ENCODE measurements around the gene GRIN2A. TPM values are rescaled to one million over a fixed set of nuclear protein-coding genes. Genes with fewer than 3 reads are reported as not detected.

Gene GRIN2A
- polyA plus RNA-seq, 1 donor (not counting 4 experiments of a cell fraction or from before 2014, with no cell fraction given): 0.01 TPM

DNA sequence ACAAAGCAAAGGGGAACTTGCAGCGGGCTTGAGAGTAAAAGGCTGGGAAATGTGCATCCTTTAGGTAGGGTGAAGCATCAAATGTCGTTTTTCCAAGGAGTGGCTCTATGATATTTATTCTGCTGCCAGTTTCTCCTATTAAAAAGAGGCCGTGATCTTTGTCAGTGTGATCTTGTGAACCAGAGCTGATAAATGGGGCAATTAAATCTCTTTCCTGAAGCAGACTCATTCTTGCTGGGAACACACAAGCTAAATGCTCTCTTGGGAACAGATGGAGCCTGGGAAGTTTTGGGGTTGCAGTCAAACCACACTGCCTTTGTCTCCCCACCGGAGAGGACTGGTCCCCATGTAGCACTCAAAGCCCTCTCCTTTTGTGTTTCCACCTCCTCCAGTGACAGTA lies 408.9 kb downstream of the GRIN2A start:
- H3K9me3 ChIP-seq (ENCODE audit: control insufficient read depth, low read depth, low read length): no peaks in the 10 kb centered on the region
- no peaks in the 10 kb centered on the region for H3K36me3 ChIP-seq (ENCODE audit: control insufficient read depth in 2 of 2, extremely low read depth in 1 of 2, insufficient read depth in 2 of 2, low read length in 2 of 2)
- H3K79me2 ChIP-seq (ENCODE audit: control insufficient read depth, insufficient read depth, low read length): no peaks in the 10 kb centered on the region
- no peak overlapping the region for H3K27ac ChIP-seq (ENCODE audit: control insufficient read depth, insufficient read depth, low read length)
- dilution Hi-C loops (cut with MboI; ENCODE audit: extremely low pct_ligation_motif_present, low sequenced_read_pairs): no loop called here
- no peaks in the 10 kb centered on the region for H3K27me3 ChIP-seq (ENCODE audit: control insufficient read depth, extremely low read depth, insufficient read depth, low read length)
- no peak overlapping the region for H3K4me2 ChIP-seq (ENCODE audit: control insufficient read depth, extremely low read depth, insufficient read depth, low read depth, low read length)
- no peak for TF ChIP-seq EZH2 (IDR thresholded peaks at IDR 0.05; ENCODE audit: low read length)
- no peaks in the 10 kb centered on the region for H3K9me1 ChIP-seq (ENCODE audit: control insufficient read depth, extremely low read depth, insufficient read depth, low read length)
- no peak for DNase-seq (ENCODE audit: low read depth, low spot score)
- H3K9ac ChIP-seq (ENCODE audit: control insufficient read depth, extremely low read depth, insufficient read depth, low read length): no peak overlapping the region
- no peak for FAIRE-seq
- no peaks in the 10 kb centered on the region for H3K4me1 ChIP-seq (ENCODE audit: control insufficient read depth, extremely low read depth, insufficient read depth, low read length)
- no peak overlapping the region for H3K4me3 ChIP-seq (ENCODE audit: control insufficient read depth in 2 of 3, extremely low read depth in 1 of 3, insufficient read depth in 2 of 3, low read depth in 1 of 3, low read length in 3 of 3)
- H2AFZ ChIP-seq (ENCODE audit: control insufficient read depth, low read length): no peak overlapping the region
- no peaks in the 10 kb centered on the region for H4K20me1 ChIP-seq (ENCODE audit: control insufficient read depth, extremely low read depth, insufficient read depth, low read length)

DNA sequence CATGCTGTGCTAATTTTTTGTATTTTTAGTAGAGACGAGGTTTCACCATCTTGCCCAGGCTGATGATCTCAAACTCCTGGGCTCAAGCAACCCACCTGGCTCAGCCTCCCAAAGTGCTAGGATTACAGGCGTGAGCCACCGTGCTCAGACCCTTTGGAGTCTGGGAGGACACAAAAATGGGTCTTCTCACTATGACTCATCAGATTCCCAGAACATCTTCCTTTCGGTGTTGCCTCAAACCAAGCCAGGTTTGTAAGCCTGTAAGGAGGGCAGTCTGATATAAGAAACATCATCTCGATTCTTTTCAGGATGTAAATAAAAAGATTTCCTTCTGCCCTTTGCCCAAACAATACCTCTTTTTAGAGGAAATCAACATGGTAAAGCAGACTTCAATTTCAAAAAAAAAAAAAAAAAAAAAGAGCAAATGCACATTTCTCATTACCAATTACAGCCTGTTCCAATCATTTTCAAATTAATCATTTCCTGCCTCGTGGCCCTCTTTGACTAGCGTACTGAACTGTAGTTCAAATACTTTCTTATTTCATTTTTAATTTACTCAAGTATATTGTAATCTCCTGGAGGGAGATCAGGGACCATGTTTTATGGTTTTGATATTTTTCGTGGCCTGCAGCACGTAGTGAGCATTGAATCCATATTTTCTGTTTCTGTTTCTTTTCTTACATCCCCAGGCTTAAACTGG lies 409.6 kb downstream of the GRIN2A start:
- TF ChIP-seq EZH2 (IDR thresholded peaks at IDR 0.05; ENCODE audit: low read length) (no peak), CTCF (optimal IDR thresholded peaks at IDR 0.05 in 1 of 3, IDR thresholded peaks at IDR 0.05 in 1 of 3, conservative IDR thresholded peaks at IDR 0.05 in 1 of 3; ENCODE audit: extremely low read depth in 1 of 3, insufficient read depth in 2 of 3, low read length in 3 of 3) (no peak)
- dilution Hi-C loops (cut with MboI; ENCODE audit: extremely low pct_ligation_motif_present, low sequenced_read_pairs): no loop called here
- Histone ChIP-seq H3K9me1 (ENCODE audit: control insufficient read depth, extremely low read depth, insufficient read depth, low read length) (no peaks in the 10 kb centered on the region), H3K9ac (ENCODE audit: control insufficient read depth, extremely low read depth, insufficient read depth, low read length) (no peak overlapping the region), H3K36me3 (ENCODE audit: control insufficient read depth in 2 of 2, extremely low read depth in 1 of 2, insufficient read depth in 2 of 2, low read length in 2 of 2) (no peaks in the 10 kb centered on the region), H4K20me1 (ENCODE audit: control insufficient read depth, extremely low read depth, insufficient read depth, low read length) (no peaks in the 10 kb centered on the region), H3K27me3 (ENCODE audit: control insufficient read depth, extremely low read depth, insufficient read depth, low read length) (no peaks in the 10 kb centered on the region), H3K4me1 (ENCODE audit: control insufficient read depth, extremely low read depth, insufficient read depth, low read length) (no peaks in the 10 kb centered on the region), H3K4me2 (ENCODE audit: control insufficient read depth, extremely low read depth, insufficient read depth, low read depth, low read length) (no peak overlapping the region), H3K79me2 (ENCODE audit: control insufficient read depth, insufficient read depth, low read length) (no peaks in the 10 kb centered on the region), H2AFZ (ENCODE audit: control insufficient read depth, low read length) (no peak overlapping the region), H3K9me3 (ENCODE audit: control insufficient read depth, low read depth, low read length) (no peaks in the 10 kb centered on the region), H3K4me3 (ENCODE audit: control insufficient read depth in 2 of 3, extremely low read depth in 1 of 3, insufficient read depth in 2 of 3, low read depth in 1 of 3, low read length in 3 of 3) (no peak overlapping the region), H3K27ac (ENCODE audit: control insufficient read depth, insufficient read depth, low read length) (no peak overlapping the region)
- FAIRE-seq (no peak), DNase-seq (ENCODE audit: low read depth, low spot score) (no peak)

- DNase-seq (ENCODE audit: low read depth, low spot score): no peak
- Histone ChIP-seq H3K9me3 (ENCODE audit: control insufficient read depth, low read depth, low read length) (peaks cover 3% of the 10 kb centered on the region), H2AFZ (ENCODE audit: control insufficient read depth, low read length) (no peak overlapping the region), H3K79me2 (ENCODE audit: control insufficient read depth, insufficient read depth, low read length) (no peaks in the 10 kb centered on the region), H3K27ac (ENCODE audit: control insufficient read depth, insufficient read depth, low read length) (no peak overlapping the region), H3K4me2 (ENCODE audit: control insufficient read depth, extremely low read depth, insufficient read depth, low read depth, low read length) (no peak overlapping the region), H3K27me3 (ENCODE audit: control insufficient read depth, extremely low read depth, insufficient read depth, low read length) (no peaks in the 10 kb centered on the region), H3K9me1 (ENCODE audit: control insufficient read depth, extremely low read depth, insufficient read depth, low read length) (no peaks in the 10 kb centered on the region), H3K4me3 (ENCODE audit: control insufficient read depth in 2 of 3, extremely low read depth in 1 of 3, insufficient read depth in 2 of 3, low read depth in 1 of 3, low read length in 3 of 3) (no peak overlapping the region), H4K20me1 (ENCODE audit: control insufficient read depth, extremely low read depth, insufficient read depth, low read length) (no peaks in the 10 kb centered on the region), H3K9ac (ENCODE audit: control insufficient read depth, extremely low read depth, insufficient read depth, low read length) (no peak overlapping the region), H3K36me3 (ENCODE audit: control insufficient read depth in 2 of 2, extremely low read depth in 1 of 2, insufficient read depth in 2 of 2, low read length in 2 of 2) (no peaks in the 10 kb centered on the region), H3K4me1 (ENCODE audit: control insufficient read depth, extremely low read depth, insufficient read depth, low read length) (no peaks in the 10 kb centered on the region)
- dilution Hi-C loops (cut with MboI; ENCODE audit: extremely low pct_ligation_motif_present, low sequenced_read_pairs): no loop called here
- FAIRE-seq: no peak
- TF ChIP-seq EZH2 (IDR thresholded peaks at IDR 0.05; ENCODE audit: low read length): no peak
- TF ChIP-seq CTCF (optimal IDR thresholded peaks at IDR 0.05 in 1 of 3, IDR thresholded peaks at IDR 0.05 in 1 of 3, conservative IDR thresholded peaks at IDR 0.05 in 1 of 3; ENCODE audit: extremely low read depth in 1 of 3, insufficient read depth in 2 of 3, low read length in 3 of 3): no peak
These were observed 415.3 kb downstream of the GRIN2A start for GRCh38 chr16:9766891-9767290.

Data from keratinocyte (primary cell).